Measurements from ENCODE around the gene PGLYRP1.
A peak's percentile ranks its signal among the peaks of the same experiment; 100 is the strongest.

The PGLYRP1 gene

DNA sequence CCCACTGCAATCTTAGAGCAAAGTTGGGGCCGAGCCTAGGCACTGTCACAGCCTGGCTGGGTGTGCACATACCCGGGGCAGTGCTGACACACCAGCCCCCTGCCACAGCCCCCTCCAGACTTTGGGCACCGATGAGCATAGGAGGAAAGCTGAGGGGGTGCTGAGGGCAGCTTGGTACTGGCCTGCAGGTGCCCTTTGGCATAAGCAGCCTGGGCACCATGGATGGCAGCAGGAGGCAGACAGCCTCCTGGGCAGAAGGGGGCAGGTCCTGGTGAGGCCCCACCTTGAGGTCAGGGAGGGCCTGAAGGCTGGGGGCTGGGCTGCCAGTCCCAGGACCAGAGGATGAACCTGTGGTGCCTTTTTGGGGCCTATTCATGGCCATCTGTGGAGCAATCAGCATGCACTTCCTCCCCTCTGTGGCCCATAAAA is 9.8 kb upstream of the PGLYRP1 start:
- FAIRE-seq (no peak), DNase-seq (ENCODE audit: low spot score) (no peak)

DNA sequence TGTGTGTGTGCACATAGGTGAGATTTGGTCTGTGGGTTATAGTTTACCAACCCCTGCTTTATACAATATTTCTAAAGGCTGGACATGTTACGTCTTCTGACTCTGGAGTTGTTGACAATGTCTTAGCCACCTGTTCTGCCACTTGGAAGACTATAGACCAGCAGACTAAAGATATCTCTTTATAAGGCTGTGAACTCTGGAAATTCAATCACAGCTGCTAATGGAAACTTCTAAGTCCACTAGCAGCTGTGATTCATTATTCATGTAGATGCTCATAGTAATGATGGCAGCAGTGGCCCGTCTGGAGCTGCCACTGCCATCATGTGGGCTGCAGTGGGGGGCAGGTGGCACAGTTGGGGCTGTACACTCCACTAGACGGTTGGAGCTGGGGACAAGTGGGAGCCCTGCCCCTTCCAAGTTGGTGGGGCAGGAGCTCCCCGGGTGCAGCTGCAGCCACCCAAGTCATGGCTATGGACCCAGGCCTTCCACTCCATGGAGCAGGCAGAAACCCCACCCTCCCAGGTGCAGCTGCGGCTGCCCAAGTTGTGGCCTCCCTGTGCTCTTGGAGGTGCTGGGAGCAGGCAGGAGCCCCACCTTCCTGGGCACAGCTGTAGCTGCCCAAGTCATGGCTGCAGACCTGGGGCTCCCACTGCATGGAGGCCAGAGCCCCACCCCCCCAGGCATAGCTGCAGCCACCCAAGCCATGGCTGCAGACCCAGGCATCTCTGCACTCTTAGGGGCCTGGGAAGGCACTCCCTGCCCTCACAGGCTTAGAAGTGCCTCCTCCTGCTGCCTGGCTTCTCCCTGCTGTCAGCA is 9.1 kb upstream of the PGLYRP1 start:
- FAIRE-seq (no peak), DNase-seq (ENCODE audit: low spot score) (no peak)

DNA sequence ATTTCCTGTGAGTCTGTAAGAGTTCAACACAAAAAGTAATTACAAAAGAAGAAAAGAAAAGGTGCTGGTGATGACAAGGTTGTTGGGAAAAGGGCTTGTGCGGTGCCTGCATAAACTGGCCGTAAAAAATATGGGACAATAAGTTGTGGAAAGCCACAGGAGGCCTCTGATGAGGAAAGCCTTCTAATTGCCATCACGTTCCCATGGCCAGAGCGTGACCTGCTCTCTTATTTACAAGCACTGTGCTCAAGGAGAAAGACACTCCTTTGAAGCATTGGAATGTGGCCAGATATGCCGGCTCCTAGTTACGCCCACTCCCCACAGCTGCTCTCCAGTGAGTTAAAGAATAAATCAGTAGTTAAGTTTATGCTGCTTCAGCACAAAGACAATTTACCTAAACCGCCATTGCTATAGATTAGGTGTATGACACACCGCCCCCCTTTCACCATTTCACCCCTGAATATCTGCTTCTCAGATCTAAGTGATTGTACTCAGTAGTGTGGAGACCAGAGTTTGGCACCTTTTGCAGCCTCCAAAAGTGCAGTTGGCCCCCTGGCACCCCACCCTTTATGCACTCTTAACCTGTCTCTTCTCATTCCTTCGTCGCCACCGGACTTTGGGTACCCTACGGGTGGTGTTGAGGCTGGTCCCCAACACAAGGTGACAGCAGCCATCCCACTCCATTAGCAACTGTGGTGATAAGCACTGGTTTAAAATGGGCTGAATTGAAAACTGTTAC is 8.1 kb upstream of the PGLYRP1 start:
- DNase-seq (ENCODE audit: low spot score) (no peak), FAIRE-seq (no peak)

DNA sequence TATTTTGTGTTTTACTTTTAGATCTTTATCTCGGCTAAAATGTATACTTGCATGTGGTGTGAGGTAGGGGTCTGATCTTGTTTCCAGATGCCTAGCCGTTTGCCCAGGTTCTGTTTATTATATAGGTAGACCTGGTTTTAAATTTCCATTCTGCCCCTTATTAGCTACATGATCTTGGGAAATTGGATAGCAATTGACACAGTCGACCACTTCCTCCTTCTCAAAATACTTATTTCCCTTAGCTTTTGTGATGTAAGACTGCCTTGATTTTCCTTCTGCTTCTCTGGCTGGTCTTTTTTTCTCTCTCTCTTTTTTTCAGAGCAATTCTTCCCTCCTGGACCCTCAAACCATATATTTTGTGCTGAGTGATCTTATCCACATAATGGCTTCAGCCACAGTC is 3.0 kb upstream of the PGLYRP1 start:
- FAIRE-seq, result no peak
- no peak for DNase-seq (ENCODE audit: low spot score)

DNA sequence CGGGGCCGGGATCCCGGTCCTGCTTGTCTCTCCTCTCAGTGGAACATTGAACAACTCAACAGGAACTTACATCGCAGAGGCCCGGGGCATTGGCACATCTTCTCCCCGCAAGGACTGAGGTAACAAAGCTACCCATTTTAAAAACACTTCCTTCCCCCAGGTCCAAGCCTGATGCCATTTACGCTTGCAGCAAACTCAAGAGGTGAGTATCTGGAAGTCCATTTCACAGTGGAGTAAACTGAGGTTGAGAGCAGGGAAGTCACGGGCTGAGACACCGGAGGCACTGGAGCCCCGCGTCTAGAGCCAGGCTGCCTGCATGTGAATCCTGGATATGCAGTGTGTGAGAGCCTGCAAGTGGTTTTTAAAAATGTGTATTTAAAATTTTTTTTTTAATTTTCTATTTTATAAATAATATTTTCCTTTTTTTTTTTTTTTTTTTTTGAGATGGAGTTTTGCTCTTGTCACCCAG is 492 bp upstream of the PGLYRP1 start:
- DNase-seq (ENCODE audit: low spot score), result no peak
- FAIRE-seq, result no peak

DNA sequence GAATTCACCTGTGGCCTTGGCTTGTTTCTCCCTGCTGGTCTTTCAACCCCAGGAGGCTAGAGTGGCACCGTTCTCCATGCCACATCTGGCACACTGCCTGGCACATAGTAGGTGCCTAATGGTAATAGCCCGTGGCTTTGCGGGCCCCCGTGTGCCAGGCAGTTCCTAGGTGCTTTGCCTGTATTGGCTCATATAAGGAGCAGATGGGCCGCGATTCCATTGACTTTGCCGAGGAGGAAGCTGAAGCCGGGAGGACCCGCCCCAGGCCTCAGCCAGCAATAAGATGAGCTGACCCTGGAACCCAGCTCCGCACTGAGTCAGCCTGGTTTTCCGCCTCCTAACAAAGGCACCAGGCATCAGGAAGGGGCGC is 807 bp downstream of the PGLYRP1 start:
- DNase-seq (ENCODE audit: low spot score) (no peak), FAIRE-seq (no peak)

DNA sequence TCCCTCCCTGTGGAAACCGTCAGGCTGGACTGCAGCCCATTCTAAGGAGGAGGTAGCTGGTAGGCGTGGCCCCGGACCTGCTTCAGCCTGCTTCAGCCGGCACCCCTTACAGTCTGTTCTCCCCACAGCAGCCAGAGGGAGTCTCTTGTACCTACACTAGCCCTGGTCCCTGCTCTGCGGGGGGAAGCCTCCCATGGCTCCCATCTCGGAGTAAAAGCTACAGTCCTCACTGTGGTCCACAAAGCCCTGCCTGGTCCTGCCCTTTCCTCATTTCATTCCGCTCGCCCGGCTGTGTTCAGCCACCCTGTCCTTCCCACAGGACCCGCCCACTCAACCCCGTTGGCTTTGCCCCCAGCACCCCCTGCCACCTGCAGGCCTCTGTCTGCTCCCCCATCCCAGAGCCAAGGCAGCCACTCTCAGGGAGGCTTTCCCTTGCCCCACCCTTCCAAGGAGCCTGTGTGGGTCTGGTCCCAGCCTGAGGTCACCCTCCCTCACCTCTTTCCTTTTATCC is 1.3 kb downstream of the PGLYRP1 start:
- FAIRE-seq, result no peak
- DNase-seq (ENCODE audit: low spot score), result no peak

DNA sequence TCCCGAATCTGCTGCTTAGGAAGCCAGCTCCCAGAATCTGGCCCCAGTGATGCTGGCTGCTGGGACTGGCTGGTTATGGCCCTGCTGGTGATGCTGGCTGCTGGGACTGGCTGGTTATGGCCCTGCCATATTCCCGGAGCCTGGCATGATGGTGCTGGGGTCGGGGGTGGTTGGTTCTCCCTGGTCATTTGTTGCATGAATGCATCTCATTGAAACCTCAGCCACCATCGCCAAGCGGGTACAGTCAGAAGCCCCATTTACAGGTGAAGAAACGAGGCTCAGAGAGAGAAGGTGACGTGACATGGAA is 2.1 kb downstream of the PGLYRP1 start:
- DNase-seq (ENCODE audit: low spot score) (no peak), FAIRE-seq (no peak)

DNA sequence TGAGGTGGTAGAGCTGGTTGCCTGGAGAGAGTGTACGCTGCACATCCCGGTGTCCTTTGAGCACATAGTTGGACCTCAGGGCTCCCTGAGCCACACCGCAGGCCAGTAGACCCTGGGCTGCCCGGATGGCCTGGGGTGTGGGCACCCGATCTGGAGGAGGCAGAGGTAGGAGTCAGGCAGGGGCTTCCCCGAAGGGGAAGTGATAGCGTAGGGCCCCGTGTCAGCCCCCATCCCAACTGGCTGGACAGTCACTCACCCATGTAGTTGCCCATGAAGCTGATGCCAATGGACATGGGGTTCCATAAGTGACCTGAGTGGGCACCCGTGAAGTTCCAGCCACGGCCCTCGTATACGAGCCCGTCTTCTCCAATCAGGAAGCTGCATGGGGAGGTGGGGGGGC is 3.6 kb downstream of the PGLYRP1 start:
- no peak for FAIRE-seq

DNA sequence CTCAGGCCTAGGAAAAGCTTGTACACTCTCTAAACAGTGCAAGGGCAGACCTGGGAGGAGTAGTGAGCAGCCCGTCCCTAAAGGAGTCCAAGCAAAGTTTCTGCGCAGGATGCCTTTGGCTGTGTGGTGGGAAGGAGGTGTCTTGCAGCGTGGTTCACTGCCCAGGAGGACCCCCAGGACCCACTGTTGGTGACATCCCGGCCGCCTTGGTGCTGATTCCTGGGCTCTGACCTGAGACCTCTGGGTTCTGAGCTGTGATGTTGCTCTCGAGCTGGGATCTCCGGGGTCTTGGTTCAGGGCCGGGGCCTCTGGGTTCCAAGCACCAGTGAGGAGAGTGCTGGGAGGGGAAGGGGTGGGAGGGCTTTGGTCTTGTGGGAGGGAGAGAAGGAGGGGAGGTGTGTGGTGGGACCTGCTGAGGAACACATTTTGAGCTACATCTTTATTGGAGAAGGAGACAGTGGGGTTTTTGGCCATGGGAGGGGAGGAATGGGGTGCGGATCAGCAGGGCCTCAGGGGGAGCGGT is 4.1 kb downstream of the PGLYRP1 start:
- no peak for FAIRE-seq
- no peak for DNase-seq (ENCODE audit: low spot score)

More for the DNA sequence above, 3.6 kb downstream of the PGLYRP1 start:
- no peak for DNase-seq (ENCODE audit: low spot score)

DNA sequence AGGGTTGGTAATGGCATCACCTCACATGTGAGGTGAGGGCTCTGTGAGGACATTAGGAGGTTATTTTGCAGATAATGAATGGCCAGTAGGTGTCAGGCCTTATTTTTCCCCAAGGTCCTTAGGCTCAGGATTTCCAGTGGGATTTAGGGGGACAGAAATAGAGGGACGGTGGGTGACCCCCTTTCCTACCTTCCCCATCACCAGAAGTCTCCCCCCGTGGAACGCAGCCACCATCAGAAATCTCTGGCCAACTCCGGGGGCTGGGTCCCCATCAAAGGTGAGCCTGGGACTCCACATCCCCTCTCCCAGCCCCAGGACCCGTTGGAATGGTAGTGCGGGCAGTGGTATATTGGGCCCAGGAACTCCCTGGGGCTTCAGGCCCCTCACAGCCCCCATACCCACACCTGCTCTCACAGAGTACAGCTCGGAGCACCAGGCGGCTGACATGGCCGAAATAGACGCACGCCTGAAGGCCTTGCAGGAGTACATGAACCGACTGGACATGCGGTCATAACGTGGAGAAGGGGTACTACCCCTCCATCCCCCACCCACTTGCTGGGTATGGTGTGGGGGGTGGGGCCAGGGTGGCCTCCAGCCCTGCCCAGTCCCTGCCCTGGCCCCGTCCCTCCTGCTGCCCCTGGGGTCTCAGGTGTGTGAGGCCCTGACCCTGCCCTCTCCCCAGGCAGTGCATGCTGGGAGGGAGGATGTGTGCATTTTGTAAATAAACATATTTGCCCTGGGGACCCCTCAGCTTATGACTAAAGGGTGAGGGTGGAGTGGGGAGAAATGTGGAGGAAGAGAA is 4.8 kb downstream of the PGLYRP1 start:
- DNase-seq (ENCODE audit: low spot score), result no peak

DNA sequence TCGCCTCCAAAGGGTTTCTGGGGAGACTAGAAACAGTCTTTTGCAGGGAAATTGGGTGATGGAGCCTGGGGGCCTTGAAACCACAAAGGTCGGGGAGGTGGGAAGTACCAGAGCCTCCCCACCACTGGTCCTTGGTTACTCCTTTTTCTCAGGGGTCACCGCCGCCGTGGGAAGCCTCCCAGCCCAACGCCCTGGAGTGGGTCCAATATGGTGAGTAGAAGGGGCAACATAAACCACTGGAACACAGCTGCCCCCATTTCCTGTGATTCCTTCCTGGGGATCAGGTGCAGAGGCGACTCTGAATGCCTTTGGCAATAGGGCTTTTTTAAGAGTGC is 5.8 kb downstream of the PGLYRP1 start:
- DNase-seq (ENCODE audit: low spot score) (no peak), FAIRE-seq (no peak)

More for the DNA sequence above, 4.8 kb downstream of the PGLYRP1 start:
- no peak for FAIRE-seq

DNA sequence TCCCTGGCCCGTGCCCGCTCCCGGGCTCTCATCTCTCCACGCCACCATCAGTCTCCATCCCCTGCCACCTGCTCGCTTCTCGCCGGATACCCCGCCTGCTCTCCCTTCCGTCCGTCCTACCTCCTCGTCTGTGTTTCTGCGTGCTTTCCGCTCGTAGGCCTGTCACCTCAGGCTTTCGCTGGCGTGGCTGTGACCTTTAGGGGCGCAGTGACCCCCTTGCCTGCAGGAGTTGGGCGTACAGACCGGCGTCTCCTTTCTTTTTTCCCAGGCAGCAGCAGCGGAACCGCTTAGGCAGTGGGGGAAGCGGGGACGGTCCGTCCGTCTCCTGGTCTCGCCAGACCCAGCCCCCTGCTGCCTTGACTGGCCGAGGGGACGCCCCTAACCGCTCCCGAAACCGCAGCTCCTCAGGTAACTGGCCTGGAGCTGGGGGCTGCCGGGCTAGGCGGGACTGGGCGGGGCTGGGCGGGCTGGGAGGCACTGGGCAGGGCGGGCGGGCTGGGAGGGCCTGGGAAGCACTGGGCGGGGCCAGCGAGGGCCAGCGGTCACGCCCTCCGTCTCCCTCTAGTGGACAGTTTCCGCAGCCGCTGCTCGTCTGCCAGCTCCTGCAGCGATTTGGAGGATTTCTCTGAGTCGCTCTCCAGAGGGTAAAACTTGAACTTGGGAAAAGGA is 6.3 kb downstream of the PGLYRP1 start:
- DNase-seq (ENCODE audit: low spot score) (peak; percentile 47), FAIRE-seq (no peak)

DNA sequence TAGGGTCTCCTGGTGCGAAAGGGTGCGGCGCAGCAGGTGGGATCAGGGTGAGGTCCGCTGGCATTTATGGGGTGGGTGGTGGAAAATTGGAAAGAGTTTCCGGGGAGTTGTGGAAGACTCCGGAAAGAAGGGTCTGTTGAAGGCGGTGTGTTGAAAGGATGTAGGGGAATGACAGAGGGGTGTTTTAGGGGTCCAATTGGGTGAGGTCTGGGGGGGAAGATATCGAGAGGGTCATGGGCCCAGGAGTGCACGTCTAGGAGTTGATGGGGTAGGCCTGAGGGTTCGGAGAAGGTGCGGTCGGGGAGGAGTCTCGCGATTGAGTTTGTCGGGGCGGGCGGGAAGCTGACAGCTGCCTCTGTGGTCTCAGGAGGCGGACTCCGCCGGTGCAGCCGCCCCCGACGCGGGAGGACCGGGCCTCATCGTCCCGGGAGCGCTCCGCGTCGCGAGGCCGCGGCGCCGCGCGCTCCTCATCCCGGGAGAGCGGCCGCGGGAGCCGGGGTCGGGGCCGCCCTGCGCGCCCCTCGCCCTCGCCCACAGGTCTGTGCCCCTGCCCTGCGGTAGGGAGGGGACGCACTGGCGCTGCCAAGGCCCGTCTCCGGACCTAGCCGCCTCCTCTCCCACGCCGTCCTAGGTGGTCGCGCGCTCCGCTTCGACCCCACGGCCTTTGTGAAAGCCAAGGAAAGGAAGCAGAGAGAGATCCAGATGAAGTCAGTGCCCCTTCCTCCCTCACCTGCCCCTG is 7.0 kb downstream of the PGLYRP1 start:
- FAIRE-seq, result no peak

DNA sequence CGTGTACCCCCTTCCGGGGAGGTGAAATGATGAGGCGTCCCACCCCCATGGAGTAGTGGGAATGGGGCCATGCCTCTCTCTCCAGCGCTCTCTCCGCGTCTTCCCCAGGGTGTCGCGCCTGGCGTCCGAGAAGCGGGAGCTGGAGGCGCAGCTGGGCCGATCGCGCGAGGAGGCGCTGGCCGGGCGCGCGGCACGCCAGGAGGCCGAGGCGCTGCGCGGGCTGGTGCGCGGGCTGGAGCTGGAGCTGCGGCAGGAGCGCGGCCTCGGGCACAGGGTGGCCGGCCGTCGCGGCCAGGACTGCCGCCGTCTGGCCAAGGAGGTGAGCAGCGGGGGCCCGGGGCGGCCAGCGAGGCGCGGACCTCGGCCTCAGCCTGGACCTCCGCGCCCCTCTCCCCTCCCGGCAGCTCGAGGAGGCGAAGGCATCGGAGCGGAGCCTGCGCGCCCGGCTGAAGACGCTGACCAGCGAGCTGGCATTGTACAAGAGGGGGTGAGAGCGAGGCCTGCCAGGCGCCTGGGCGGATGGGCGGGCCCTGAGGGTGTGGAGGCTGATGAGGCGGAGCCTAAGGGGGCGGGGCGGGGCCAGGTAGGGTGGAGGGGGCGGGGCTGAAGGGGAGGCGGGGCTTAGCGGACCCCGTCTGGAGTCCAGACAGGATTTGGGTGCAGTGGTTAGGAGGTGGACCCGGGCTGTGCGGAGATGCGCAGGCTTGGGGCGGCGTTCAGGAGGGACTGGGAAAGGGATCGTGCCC is 7.7 kb downstream of the PGLYRP1 start:
- FAIRE-seq (no peak), DNase-seq (ENCODE audit: low spot score) (no peak)

More for the DNA sequence above, 7.0 kb downstream of the PGLYRP1 start:
- DNase-seq (ENCODE audit: low spot score), result no peak

DNA sequence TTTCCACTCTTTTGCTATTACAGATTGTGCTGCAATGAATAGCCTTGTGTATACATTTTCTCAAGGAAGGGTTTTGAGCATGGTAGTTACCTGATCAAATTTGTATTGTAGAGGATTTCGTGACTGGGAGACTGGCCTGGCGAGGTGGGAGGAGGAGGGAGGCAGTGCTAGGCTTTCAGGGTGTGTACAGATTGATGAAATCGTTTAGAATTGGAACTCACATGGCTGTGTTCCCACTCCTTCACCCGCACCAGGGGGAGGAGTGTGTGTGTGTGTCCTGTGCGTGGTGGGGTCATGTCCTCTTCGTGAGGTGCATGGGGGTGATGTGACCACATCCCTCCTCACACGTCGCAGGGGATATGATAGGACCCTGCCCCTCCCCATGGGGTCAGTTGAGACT is 8.3 kb downstream of the PGLYRP1 start:
- no peak for DNase-seq (ENCODE audit: low spot score)
- no peak for FAIRE-seq

DNA sequence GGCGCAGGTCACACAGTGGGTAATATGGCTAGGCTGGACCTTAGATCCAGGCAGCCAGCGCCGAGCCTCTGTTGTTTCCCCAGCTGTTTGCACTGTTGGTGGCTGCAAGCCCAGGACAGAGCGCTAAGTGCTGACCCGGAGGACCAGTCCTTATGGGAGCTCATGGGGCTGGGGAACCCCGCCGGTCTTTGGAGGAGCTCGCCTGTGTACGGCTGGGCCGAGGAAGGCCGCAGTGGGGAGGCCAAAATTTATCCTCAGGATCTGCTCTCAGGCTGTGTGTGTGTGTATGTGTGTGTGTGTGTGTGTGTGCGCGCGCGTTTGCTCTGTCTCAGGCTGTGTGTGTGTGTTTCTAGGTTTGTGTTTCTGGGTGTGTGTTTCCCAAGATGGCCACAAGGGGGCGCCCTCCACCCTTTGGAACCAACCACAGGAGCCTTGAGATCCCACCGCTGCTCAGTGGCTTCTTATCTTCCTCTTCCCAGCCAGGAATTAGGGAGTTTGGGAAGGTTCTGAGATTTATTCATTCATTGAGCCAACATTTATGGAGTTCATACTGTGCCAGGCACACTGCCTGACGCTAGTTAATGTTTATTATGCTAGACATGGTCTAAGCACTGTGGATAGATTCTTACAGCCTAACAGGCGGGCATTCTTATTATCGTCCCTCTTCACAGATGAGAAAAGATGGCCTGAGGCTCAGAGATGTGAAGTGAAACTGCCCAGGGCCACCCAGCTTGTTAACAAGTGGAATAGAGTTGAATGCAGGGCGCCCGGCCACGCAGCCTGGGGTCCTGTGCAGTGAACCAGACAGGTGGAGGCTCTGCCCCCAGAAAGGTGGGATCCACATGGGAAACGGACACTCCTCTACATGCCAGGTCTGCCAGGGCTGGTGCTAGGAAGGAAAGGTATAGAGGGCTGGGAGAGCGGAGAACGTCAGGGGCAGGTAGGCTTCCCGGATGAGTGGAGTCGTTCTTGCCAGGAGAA is 13.0 kb downstream of the PGLYRP1 start:
- no peak for DNase-seq (ENCODE audit: low spot score)
- no peak for FAIRE-seq

DNA sequence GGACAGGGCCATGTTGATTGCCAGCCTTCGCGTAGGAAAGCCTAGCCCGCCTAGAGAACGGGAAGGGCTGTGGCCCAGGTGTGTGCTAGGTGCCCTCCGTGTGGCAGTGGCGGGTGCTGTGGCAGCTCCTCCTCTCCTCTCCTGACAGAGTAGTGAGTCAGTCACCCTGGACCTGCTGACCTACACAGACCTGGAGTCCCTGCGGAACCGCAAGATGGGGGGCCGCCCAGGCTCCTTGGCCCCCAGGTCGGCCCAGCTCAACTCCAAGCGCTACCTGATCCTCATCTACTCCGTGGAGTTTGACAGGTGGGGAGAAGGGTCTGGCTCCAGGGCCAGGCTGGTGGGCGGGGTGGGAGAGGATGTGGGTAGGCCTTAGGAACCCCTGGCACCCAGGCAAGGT is 16.4 kb downstream of the PGLYRP1 start:
- no peak for DNase-seq (ENCODE audit: low spot score)
- no peak for FAIRE-seq

Measured in RCC 7860 (cell line).